Measurements from ENCODE around the gene SLC1A5. TPM values are rescaled to one million over a fixed set of nuclear protein-coding genes. Genes with fewer than 3 reads are reported as not detected.

SLC1A5 gene
- total RNA-seq, 1 experiment from 2014 or later = 284 TPM

DNA sequence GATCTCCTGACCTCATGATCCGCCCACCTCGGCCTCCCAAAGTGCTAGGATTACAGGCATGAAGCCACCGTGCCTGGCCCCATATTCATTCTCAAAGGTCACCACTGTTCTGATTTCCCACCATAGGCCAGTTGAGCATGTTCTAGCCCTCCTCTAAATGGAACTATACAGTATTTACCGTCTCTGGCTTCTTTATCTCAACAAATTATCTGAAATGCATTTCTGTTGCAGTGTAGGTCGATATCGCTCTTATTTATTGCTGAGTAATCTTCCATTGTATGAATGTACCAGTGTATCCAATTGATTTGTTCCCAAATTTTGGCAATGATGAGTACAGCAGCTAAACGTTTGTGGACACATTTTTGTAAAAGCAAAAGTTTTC, 15.4 kb downstream of the SLC1A5 start:
- no peak for DNase-seq (ENCODE audit: low read depth, low spot score)
- H3K4me2 ChIP-seq (ENCODE audit: low read length) = no peak overlapping the region
- BruUV-seq (replicated peaks) = no TSS peak
- H3K9me3 ChIP-seq (ENCODE audit: control insufficient read depth in 1 of 2, insufficient read depth in 1 of 2, low read depth in 1 of 2, low read length in 2 of 2) = no peaks in the 10 kb centered on the region
- H3K4me3 ChIP-seq (replicated peaks in 1 of 2; ENCODE audit: low read depth in 1 of 2, low read length in 2 of 2) = no peak overlapping the region
- CTCF ChIA-PET = interaction anchor here (0.8 to 0.9 kb wide), 2 partner anchors 15 to 19 kb away, joined by 3 read pairs; no protein-coding TSS in a partner anchor
- no peak overlapping the region for H3K9ac ChIP-seq (ENCODE audit: low read length)
- H3K79me2 ChIP-seq (ENCODE audit: insufficient read depth, low read length) = peaks cover 18% of the 10 kb centered on the region; the same call in 1 of the 2 replicates
- intact Hi-C loops (cut with micrococcal nuclease) = no loop called here
- 0 out of 2 replicates have a peak, but pooled peaks cover 7% of the 10 kb centered on the region for H4K20me1 ChIP-seq (ENCODE audit: insufficient read depth)
- POLR2A ChIA-PET = interaction anchor here (1.1 kb wide), 1 partner anchor 11 kb away, joined by 3 read pairs; no protein-coding TSS in a partner anchor
- peaks cover 25 to 28% of the 10 kb centered on the region in 2 experiments for H3K36me3 ChIP-seq (ENCODE audit: control insufficient read depth in 1 of 2, insufficient read depth in 2 of 2, low read length in 2 of 2)
- RAD21 ChIA-PET (ENCODE audit: low non-redundant PET in 1 of 2, low total read pairs in 2 of 2, uncharacterized antibody in 2 of 2, unreplicated experiment in 2 of 2) = no interaction called here
- no peaks in the 10 kb centered on the region for H3K9me2 ChIP-seq (ENCODE audit: insufficient read depth)
- no peaks in the 10 kb centered on the region for H3K27me3 ChIP-seq (ENCODE audit: insufficient read depth, low read length)
- H3K4me1 ChIP-seq (ENCODE audit: control insufficient read depth in 1 of 2, insufficient read depth in 2 of 2, low read length in 2 of 2) = peaks cover 4 to 11% of the 10 kb centered on the region in 2 experiments; a peak in 3 of 4 replicates
- TF ChIP-seq, protein P1, sequence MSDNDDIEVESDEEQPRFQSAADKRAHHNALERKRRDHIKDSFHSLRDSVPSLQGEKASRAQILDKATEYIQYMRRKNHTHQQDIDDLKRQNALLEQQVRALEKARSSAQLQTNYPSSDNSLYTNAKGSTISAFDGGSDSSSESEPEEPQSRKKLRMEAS (IDR thresholded peaks at IDR 0.05) = no peak
- TF ChIP-seq, protein P2, sequence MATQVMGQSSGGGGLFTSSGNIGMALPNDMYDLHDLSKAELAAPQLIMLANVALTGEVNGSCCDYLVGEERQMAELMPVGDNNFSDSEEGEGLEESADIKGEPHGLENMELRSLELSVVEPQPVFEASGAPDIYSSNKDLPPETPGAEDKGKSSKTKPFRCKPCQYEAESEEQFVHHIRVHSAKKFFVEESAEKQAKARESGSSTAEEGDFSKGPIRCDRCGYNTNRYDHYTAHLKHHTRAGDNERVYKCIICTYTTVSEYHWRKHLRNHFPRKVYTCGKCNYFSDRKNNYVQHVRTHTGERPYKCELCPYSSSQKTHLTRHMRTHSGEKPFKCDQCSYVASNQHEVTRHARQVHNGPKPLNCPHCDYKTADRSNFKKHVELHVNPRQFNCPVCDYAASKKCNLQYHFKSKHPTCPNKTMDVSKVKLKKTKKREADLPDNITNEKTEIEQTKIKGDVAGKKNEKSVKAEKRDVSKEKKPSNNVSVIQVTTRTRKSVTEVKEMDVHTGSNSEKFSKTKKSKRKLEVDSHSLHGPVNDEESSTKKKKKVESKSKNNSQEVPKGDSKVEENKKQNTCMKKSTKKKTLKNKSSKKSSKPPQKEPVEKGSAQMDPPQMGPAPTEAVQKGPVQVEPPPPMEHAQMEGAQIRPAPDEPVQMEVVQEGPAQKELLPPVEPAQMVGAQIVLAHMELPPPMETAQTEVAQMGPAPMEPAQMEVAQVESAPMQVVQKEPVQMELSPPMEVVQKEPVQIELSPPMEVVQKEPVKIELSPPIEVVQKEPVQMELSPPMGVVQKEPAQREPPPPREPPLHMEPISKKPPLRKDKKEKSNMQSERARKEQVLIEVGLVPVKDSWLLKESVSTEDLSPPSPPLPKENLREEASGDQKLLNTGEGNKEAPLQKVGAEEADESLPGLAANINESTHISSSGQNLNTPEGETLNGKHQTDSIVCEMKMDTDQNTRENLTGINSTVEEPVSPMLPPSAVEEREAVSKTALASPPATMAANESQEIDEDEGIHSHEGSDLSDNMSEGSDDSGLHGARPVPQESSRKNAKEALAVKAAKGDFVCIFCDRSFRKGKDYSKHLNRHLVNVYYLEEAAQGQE (IDR thresholded peaks at IDR 0.05; ENCODE audit: low read depth) = no peak
- no peak for TF ChIP-seq SIN3A (IDR thresholded peaks at IDR 0.05; ENCODE audit: low read depth)
- TF ChIP-seq EZH2phosphoT487 (IDR thresholded peaks at IDR 0.05; ENCODE audit: borderline replicate concordance) = no peak
- TF ChIP-seq SP1 (IDR thresholded peaks at IDR 0.05; ENCODE audit: low read depth) = no peak
- TF ChIP-seq FOSL1 (IDR thresholded peaks at IDR 0.05; ENCODE audit: low read depth) = no peak
- no peak for TF ChIP-seq POLR2A (IDR thresholded peaks at IDR 0.05; ENCODE audit: borderline replicate concordance, extremely low read depth, insufficient read depth, insufficient read length)
- no peak for TF ChIP-seq JUND (IDR thresholded peaks at IDR 0.05)
- TF ChIP-seq, protein P3, sequence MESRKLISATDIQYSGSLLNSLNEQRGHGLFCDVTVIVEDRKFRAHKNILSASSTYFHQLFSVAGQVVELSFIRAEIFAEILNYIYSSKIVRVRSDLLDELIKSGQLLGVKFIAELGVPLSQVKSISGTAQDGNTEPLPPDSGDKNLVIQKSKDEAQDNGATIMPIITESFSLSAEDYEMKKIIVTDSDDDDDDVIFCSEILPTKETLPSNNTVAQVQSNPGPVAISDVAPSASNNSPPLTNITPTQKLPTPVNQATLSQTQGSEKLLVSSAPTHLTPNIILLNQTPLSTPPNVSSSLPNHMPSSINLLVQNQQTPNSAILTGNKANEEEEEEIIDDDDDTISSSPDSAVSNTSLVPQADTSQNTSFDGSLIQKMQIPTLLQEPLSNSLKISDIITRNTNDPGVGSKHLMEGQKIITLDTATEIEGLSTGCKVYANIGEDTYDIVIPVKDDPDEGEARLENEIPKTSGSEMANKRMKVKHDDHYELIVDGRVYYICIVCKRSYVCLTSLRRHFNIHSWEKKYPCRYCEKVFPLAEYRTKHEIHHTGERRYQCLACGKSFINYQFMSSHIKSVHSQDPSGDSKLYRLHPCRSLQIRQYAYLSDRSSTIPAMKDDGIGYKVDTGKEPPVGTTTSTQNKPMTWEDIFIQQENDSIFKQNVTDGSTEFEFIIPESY (IDR thresholded peaks at IDR 0.05; ENCODE audit: extremely low read depth, insufficient replicate concordance, low read length) = no peak
- no peak for TF ChIP-seq CBX3 (IDR thresholded peaks at IDR 0.05; ENCODE audit: low read depth)
- TF ChIP-seq YY1 (IDR thresholded peaks at IDR 0.05; ENCODE audit: extremely low read depth, insufficient replicate concordance, low read depth, low read length) = no peak
- no peak for TF ChIP-seq ELF1 (IDR thresholded peaks at IDR 0.05; ENCODE audit: borderline replicate concordance, low read depth)
- TF ChIP-seq POLR2AphosphoS5 (IDR thresholded peaks at IDR 0.05; ENCODE audit: low read depth, low read length) = no peak; the same call in 1 of the 2 replicates
- TF ChIP-seq RAD21 (IDR thresholded peaks at IDR 0.05; ENCODE audit: low read depth) = no peak
- H2AFZ ChIP-seq (ENCODE audit: low read depth, low read length, poor library complexity, severe bottlenecking) = no peak overlapping the region
- no peak for ATAC-seq
- no peak overlapping the region for H3K27ac ChIP-seq (ENCODE audit: low read depth, low read length)

All from HCT116 (cell line).